GM12801 (cell line): Measurements from ENCODE around the gene NRG4.

Experiments
- TF ChIP-seq, protein P1 (sequence below): IDR thresholded peaks from one replicate; pipeline ENCODE4 v1.5.1; 2011; ENCODE audit warnings: control low read depth; ENCODE audit not compliant: insufficient read length; ENCODE audit errors: extremely low read depth

Gene NRG4

DNA sequence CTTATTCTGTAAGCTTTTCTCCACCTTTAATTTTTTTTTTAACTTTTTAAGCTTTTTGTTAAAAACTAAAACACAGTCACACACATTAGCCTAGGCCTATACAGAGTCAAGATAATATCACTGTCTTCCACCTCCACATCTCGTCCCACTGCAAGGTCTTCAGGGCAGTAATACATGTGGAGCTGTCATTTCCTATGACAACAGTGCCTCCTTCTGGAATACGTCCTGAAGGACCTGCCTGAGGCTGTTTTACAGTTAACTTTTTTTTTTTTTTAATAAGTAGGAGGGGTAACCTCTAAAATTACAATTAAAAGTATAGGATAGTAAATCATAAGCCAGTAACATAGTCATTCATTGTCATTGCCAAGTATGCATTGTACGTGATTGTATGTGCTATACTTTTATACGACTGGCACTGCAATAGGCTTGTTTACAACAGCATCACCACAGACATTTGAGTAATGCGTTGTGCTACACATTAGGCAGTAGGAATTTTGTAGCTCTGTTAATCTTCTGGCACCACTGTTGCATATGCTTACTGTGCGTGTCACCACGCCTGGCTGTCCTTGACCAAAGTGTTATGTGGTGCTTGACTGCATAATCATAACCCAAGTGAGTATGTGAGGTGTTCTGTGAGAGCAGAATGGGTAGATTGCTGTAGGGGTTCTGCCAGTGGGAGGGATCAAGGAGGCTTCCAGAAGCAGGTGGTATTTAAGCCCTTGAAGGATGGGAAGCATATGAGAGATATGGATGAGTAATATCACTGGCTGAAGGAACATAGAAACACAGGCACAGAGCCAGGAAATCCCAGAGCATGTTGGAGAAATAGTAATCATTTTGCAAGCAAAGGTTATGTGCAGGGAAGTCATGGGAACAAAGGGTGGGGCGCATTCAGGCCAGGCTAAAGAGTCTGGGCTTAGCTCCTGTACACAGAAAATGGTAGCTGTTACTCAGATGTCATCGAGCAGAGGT lies 90.2 kb downstream of the NRG4 start:
- TF ChIP-seq, protein P1, sequence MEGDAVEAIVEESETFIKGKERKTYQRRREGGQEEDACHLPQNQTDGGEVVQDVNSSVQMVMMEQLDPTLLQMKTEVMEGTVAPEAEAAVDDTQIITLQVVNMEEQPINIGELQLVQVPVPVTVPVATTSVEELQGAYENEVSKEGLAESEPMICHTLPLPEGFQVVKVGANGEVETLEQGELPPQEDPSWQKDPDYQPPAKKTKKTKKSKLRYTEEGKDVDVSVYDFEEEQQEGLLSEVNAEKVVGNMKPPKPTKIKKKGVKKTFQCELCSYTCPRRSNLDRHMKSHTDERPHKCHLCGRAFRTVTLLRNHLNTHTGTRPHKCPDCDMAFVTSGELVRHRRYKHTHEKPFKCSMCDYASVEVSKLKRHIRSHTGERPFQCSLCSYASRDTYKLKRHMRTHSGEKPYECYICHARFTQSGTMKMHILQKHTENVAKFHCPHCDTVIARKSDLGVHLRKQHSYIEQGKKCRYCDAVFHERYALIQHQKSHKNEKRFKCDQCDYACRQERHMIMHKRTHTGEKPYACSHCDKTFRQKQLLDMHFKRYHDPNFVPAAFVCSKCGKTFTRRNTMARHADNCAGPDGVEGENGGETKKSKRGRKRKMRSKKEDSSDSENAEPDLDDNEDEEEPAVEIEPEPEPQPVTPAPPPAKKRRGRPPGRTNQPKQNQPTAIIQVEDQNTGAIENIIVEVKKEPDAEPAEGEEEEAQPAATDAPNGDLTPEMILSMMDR, result no peak

DNA sequence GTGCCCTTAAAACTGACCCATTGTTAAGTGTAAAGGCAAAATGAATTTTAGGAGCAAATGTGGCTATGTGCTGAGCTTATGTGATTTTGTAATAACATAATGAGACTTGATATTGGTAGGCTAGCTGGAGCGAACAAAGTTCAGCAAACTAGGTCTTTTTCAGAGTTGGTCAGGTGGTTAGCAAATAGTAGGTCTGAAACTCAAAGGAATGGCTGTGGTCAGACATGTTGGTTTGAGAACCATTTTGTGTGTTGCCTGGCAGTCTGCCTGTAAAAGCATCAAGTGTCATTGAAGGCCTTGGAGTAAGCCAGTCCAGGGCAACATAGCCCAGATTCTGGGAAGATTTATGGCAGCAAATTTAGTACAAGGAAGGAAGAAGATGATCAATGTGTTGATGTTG lies 92.1 kb downstream of the NRG4 start:
- TF ChIP-seq, protein P1, result no peak

DNA sequence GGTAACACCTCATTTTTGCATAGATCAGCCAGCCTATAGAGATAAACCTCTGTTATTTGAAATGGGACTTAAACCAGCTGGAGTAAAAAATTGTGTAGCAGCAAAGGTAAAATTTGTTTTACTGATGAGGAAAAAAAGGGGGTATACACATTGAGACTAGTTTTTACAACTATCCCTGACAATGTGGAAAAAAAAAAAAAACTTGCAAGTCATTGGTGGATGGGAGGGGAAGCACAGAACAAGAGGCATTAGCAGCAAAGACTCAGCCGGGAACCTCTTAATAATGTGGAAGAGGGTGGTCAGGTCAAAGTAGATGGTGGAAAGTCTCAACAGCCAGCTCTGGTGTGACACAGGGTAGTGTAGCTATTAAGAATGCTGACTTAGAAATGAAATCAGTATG lies 94.1 kb downstream of the NRG4 start:
- TF ChIP-seq, protein P1, result no peak

DNA sequence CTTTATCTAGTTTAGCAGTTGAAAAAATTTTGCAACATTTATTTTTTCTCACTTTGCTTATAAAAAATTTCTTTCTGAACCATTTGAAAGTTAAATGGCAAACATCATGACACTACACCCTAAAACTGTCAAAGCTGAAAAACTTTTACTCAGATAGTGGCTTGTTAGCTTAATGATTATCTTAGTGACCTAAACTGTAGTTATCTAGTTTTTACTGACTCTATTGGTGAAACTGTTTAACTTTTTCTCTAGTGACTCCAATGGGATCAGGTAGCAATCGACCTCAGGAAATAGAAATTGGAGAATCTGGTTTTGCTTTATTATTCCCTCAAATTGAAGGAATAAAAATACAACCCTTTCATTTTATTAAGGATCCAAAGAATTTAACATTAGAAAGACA lies 95.2 kb downstream of the NRG4 start:
- TF ChIP-seq, protein P1, result no peak

DNA sequence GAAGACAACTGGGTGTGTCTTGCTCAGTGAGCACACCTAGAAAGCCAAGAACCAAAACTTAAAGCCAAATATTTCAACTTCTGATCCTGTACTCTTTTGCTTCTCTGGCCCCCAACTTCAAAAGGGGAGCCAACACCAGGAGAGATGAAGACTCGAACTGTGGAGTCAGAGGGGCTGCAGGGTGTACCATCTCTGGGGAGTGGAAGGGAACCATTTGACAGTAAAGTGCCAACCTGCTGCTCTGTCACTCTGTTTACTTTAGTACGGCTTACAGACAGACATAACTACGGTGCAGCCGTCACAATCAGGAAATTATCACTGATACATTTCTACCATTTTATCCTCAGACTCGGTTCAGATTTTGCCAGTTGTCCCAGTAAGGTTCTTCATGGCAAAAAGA lies 107.0 kb downstream of the NRG4 start:
- TF ChIP-seq, protein P1, result no peak

DNA sequence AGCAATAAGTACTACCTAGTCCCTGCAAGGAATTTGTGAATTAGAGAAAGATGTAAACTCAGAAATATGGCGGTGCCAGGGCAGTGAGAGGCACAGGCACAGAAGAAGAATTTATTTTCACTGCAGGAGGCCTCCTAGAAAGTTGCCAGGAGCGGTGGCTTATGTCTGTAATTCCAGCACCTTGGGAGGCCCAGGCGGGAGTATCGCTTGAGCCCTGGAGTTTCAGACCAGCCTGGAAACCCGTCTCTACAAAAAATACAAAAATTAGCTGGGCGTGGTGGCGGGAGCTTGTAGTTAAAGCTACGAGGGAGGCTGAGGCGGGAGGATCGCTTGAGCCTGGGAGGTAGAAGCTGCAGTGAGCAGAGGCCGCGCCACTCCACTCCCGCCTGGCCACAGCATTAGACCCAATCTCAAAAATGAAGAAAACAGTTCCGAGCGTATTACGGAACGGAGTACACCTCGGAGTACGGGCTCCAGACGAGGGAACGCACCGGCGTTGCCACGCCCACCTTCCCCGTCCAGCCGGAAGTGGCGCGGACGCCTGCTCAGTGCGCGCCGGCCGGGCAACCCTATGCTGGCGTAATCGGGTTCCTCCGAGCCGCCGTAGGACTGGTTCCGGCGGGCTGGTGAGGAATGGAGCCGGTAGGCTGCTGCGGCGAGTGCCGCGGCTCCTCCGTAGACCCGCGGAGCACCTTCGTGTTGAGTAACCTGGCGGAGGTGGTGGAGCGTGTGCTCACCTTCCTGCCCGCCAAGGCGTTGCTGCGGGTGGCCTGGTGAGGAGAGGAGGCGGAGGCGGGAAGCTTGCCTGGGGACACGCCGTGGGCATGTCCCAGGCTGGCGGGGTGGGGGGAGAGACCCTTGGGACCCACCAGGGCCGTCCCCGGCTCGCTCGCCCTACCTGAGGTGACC lies 108.6 kb downstream of the NRG4 start, which contains the start of gene FBXO22:
FBXO22 (plus strand) TSS at position 548 of the 909 bp plus-strand sequence; CDS start at position 634, 86 bp downstream.
- TF ChIP-seq, protein P1, result no peak

DNA sequence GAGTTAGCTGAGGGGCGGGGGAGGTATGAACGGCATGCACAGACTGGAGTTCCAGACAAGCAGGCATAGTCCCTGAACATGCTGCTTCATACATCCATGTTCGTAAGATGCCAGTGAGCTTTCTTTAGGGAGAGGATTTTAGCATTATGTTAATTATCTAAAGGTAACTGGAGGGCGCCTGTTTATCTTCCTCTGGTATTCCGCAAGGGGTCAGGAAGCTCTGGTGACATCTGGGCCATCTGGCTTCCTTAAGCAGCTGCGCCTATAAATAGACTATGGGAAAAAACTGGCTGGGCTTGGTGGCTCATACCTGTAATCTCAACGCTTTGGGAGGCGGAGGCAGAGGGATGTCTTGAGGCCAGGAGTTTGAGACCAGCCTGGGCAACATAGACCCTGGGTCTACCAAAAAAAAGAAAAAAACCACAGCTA lies 110.1 kb downstream of the NRG4 start:
- TF ChIP-seq, protein P1, result no peak
